Mucosa of stomach (tissue), 1 donor: ENCODE data around the gene ADGRF3.
"Not testable (repeated sequence)": the region's sequence is repeated elsewhere in the genome, so short reads cannot be mapped to it uniquely, and the experiment has no call there.

ENCODE experiments used
- H3K27me3 ChIP-seq: one replicate; pipeline ENCODE4 v1.7.0; 2013; ENCODE audit warnings: mild to moderate bottlenecking, low read length; ENCODE audit not compliant: control insufficient read depth, insufficient read depth
- H3K36me3 ChIP-seq: one replicate; pipeline ENCODE4 v1.7.0; 2013; ENCODE audit warnings: low read length; ENCODE audit not compliant: control insufficient read depth, insufficient read depth
- H3K4me1 ChIP-seq: one replicate; pipeline ENCODE4 v1.7.0; 2013; ENCODE audit warnings: mild to moderate bottlenecking, low read length; ENCODE audit not compliant: control insufficient read depth, insufficient read depth
- H3K4me3 ChIP-seq: one replicate; pipeline ENCODE4 v1.7.0; 2013; ENCODE audit warnings: low read length
- H3K9ac ChIP-seq: one replicate; pipeline ENCODE4 v1.7.0; 2013; ENCODE audit warnings: mild to moderate bottlenecking, low read length, moderate library complexity
- H3K9me3 ChIP-seq: one replicate; pipeline ENCODE4 v1.7.0; 2013; ENCODE audit warnings: mild to moderate bottlenecking, low read length, moderate library complexity; ENCODE audit not compliant: control insufficient read depth
- donor health status: Pancreatic carcinoma.

The ADGRF3 gene, protein sequence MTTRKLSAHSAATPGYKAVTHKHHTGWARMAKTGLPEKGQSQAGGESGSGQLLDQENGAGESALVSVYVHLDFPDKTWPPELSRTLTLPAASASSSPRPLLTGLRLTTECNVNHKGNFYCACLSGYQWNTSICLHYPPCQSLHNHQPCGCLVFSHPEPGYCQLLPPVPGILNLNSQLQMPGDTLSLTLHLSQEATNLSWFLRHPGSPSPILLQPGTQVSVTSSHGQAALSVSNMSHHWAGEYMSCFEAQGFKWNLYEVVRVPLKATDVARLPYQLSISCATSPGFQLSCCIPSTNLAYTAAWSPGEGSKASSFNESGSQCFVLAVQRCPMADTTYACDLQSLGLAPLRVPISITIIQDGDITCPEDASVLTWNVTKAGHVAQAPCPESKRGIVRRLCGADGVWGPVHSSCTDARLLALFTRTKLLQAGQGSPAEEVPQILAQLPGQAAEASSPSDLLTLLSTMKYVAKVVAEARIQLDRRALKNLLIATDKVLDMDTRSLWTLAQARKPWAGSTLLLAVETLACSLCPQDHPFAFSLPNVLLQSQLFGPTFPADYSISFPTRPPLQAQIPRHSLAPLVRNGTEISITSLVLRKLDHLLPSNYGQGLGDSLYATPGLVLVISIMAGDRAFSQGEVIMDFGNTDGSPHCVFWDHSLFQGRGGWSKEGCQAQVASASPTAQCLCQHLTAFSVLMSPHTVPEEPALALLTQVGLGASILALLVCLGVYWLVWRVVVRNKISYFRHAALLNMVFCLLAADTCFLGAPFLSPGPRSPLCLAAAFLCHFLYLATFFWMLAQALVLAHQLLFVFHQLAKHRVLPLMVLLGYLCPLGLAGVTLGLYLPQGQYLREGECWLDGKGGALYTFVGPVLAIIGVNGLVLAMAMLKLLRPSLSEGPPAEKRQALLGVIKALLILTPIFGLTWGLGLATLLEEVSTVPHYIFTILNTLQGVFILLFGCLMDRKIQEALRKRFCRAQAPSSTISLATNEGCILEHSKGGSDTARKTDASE

DNA sequence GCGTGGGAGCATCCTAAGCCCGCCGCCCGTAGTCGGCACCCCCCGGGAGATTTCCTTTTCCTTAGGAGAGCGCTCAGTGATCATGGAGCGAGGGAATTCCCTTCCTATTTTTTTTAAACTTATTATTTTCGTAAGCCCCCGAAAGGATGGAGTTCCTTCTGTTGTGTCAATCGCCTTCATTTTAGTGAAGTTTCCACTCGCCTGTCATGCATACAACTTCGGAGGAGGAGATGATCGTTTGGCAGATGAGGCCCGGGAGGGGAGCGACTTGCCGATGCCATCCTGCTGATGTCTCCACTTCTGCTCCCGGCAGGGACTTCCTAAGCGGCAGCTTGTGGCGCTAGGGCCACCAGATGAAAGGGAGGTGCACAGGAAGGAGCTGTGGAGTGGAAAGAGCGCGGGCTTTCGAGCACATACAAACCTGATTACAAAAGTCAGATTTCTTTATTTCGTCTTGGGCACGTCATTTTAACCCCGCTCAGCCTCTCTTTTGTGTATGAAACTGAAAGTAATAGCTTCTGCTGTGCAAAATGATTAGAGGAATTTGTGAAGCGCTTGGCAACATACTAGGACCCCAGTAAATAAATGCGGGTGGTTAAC is at the start of gene ADGRF3:
Gene ADGRF3 (minus strand): TSS at position 336 of the 600 bp plus-strand sequence. CDS start 555 bp downstream, outside the sequence.
- no peaks in the 10 kb centered on the region for H3K9me3 ChIP-seq
- peak within 1 kb of the TSS; percentile 98 for H3K9ac ChIP-seq
- H3K27me3 ChIP-seq: no peaks in the 10 kb centered on the region
- no peaks in the 10 kb centered on the region for H3K36me3 ChIP-seq
- peak within 1 kb of the TSS; percentile 95 for H3K4me3 ChIP-seq
- H3K4me1 ChIP-seq: peaks cover 17% of the 10 kb centered on the region

DNA sequence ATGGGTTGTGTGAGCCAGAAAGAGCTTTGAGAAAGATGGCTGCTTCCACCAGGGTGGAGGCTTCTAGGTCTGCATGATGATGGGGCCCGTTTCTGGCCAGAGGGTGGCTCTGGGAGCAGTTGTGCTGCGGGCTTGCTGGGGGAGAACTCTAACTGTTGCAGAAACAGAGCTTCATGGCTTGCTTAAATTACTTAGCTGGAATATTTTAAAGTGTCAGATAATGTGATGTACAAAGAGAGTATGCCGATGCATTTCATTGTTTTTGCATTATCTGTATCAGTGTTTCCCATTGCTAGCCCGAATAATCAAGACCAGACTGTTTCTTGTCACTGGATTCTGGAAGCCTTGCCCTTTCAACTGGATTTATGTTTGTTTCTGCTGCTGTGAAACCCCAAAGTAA is 48.8 kb upstream of the ADGRF3 start:
- no peaks in the 10 kb centered on the region for H3K4me1 ChIP-seq
- H3K4me3 ChIP-seq: no peak overlapping the region
- H3K36me3 ChIP-seq: no peaks in the 10 kb centered on the region
- no peak overlapping the region for H3K9ac ChIP-seq
- H3K9me3 ChIP-seq: no peaks in the 10 kb centered on the region
- H3K27me3 ChIP-seq: no peaks in the 10 kb centered on the region

DNA sequence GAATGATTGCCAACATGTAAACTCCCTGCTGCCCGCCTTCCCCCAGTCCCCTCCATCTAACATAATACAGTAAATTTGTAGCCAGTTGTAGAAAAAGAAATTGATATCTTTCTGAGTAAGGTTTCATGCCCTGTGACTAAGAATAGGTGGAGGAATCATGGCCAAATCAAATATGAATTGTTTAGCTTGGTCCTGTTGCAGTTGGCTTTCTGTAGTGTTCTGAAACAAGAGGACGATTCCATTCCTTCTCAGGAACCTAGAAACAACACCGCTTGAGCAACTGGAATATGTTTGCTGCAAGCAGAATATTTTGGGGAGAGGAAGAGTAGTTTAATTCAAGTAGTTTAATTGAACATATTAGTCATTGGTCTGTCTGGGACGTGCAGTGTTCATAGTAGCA is 48.1 kb upstream of the ADGRF3 start:
- Histone ChIP-seq H3K36me3 (no peaks in the 10 kb centered on the region), H3K9me3 (no peaks in the 10 kb centered on the region), H3K4me1 (no peaks in the 10 kb centered on the region), H3K4me3 (no peak overlapping the region), H3K27me3 (no peaks in the 10 kb centered on the region), H3K9ac (no peak overlapping the region)

- H3K9me3 ChIP-seq: no peaks in the 10 kb centered on the region
- H3K9ac ChIP-seq: no peak overlapping the region
- no peak overlapping the region for H3K4me3 ChIP-seq
- no peaks in the 10 kb centered on the region for H3K4me1 ChIP-seq
- no peaks in the 10 kb centered on the region for H3K27me3 ChIP-seq
- H3K36me3 ChIP-seq: no peaks in the 10 kb centered on the region
These were observed 40.6 kb upstream of the ADGRF3 start for GRCh38 chr2:26387189-26387588.

DNA sequence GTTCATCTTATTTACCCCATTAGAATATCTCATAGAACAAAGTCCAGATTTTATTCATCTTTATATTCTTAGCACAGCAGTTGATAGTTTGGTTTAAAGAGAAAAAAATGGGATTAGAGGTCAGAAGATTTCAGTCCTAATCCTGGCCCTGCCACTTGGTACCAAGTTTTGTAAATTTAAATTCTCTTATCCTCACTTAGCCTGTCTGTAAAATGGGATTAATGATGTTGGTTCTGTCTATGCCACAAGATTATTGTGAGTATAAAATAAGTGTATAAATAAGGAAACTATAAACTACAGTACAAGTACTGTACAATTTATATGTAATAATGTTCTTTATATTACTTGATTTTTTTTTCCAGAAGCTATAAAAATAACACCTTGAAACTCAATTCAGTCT is 38.0 kb upstream of the ADGRF3 start:
- H3K36me3 ChIP-seq: no peaks in the 10 kb centered on the region
- peaks cover 3% of the 10 kb centered on the region for H3K4me1 ChIP-seq
- no peaks in the 10 kb centered on the region for H3K9me3 ChIP-seq
- H3K27me3 ChIP-seq: no peaks in the 10 kb centered on the region
- no peak overlapping the region for H3K4me3 ChIP-seq
- no peak overlapping the region for H3K9ac ChIP-seq

GRCh38 chr2:26384183-26384582 is 37.6 kb upstream of the ADGRF3 start:
- H3K36me3 ChIP-seq: no peaks in the 10 kb centered on the region
- H3K9ac ChIP-seq: no peak overlapping the region
- no peak overlapping the region for H3K4me3 ChIP-seq
- peaks cover 3% of the 10 kb centered on the region for H3K4me1 ChIP-seq
- H3K27me3 ChIP-seq: no peaks in the 10 kb centered on the region
- no peaks in the 10 kb centered on the region for H3K9me3 ChIP-seq

DNA sequence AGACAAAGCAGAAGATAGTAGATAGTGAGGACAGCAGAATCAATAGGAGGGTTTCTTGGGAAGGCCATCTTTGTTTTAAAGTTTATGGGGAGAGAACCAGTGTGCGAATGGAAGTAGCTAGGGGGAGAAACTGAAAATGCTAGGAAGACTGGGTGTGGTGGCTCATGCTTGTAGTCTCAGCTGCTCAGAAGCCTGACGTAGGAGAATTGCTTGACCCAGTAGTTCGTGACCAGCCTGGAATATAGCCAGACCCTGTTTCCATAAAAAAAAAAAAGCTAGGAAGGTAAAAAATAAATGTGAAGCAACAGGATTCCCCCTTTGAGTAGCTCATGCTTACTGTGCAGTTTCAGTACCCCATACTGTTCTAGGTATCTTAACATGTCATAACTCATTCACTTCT is 36.0 kb upstream of the ADGRF3 start:
- peaks cover 3% of the 10 kb centered on the region for H3K4me1 ChIP-seq
- H3K36me3 ChIP-seq: no peaks in the 10 kb centered on the region
- H3K9me3 ChIP-seq: no peaks in the 10 kb centered on the region
- H3K27me3 ChIP-seq: no peaks in the 10 kb centered on the region
- H3K9ac ChIP-seq: no peak overlapping the region
- H3K4me3 ChIP-seq: no peak overlapping the region

DNA sequence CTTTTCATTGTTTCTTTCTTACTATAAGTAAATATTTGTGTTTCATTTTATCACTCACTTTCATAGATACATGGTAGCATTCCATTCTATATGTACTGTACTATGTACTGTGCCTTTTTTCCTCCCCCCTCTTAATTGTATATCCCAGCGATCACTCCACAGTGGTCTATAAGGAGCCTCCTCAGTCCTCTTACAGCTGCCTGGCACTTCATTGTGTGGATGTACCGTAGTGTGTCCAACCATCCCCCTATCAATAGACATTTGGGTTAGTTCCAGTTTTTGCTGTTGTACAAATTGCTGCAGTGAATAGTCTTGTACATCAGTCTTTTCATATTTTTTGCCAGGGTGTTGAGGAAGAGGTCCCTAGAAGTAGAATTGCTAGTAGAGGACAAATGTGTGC is 33.7 kb upstream of the ADGRF3 start:
- H3K27me3 ChIP-seq: no peaks in the 10 kb centered on the region
- no peak overlapping the region for H3K9ac ChIP-seq
- H3K4me3 ChIP-seq: no peak overlapping the region
- peaks cover 3% of the 10 kb centered on the region for H3K4me1 ChIP-seq
- H3K36me3 ChIP-seq: no peaks in the 10 kb centered on the region
- H3K9me3 ChIP-seq: no peaks in the 10 kb centered on the region

GRCh38 chr2:26376799-26377198 is 30.2 kb upstream of the ADGRF3 start:
- Histone ChIP-seq H3K9ac (no peak overlapping the region), H3K27me3 (no peaks in the 10 kb centered on the region), H3K4me3 (no peak overlapping the region), H3K4me1 (peaks cover 3% of the 10 kb centered on the region), H3K36me3 (no peaks in the 10 kb centered on the region), H3K9me3 (no peaks in the 10 kb centered on the region)

DNA sequence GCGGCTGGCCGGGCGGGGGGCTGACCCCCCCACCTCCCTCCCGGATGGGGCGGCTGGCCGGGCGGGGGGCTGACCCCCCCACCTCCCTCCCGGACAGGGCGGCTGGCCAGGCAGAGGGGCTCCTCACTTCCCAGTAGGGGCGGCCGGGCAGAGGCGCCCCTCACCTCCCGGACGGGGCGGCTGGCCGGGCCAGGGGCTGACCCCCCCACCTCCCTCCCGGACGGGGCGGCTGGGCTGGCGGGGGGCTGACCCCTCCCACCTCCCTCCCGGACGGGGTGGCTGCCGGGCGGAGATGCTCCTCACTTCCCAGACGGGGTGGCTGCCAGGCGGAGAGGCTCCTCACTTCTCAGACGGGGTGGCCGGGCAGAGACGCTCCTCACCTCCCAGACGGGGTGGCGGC is 24.3 kb upstream of the ADGRF3 start:
- not testable (repeated sequence) for H3K27me3 ChIP-seq, H3K9me3 ChIP-seq, H3K4me1 ChIP-seq, H3K36me3 ChIP-seq, H3K4me3 ChIP-seq, H3K9ac ChIP-seq

DNA sequence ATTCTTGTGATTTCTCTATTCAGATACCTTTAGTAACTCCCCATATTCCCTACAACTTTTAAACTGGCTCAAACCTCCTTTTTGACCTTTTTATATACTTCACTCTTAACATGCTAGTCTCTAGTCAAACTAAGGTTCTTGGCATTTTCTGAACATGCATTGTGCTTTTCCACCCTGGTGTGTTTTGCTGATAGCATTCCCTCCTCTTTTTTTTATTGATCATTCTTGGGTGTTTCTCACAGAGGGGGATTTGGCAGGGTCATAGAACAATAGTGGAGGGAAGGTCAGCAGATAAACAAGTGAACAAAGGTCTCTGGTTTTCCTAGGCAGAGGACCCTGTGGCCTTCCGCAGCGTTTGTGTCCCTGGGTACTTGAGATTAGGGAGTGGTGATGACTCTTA is 23.1 kb upstream of the ADGRF3 start:
- not testable (repeated sequence) for H3K9ac ChIP-seq, H3K4me3 ChIP-seq, H3K9me3 ChIP-seq, H3K4me1 ChIP-seq, H3K27me3 ChIP-seq, H3K36me3 ChIP-seq

- Histone ChIP-seq H3K9ac (no peak overlapping the region), H3K9me3 (no peaks in the 10 kb centered on the region), H3K27me3 (no peaks in the 10 kb centered on the region), H3K4me3 (no peak overlapping the region), H3K36me3 (no peaks in the 10 kb centered on the region), H3K4me1 (no peaks in the 10 kb centered on the region)
These were observed 20.4 kb upstream of the ADGRF3 start for GRCh38 chr2:26366957-26367356.
